Measurements from ENCODE around the gene HRAS. TPM values are rescaled to one million over a fixed set of nuclear protein-coding genes. Genes with fewer than 3 reads are reported as not detected.

The HRAS gene
- total and polyA plus RNA-seq, 2 donors (not counting 1 experiment from before 2014, with no cell fraction given), result 63.5 to 86.0 TPM

- Histone ChIP-seq H3K9ac (ENCODE audit: low read length) (peak overlapping the region; percentile 74), H3K4me3 (ENCODE audit: control extremely low read depth in 1 of 5, extremely low read depth in 1 of 5, insufficient read depth in 1 of 5, low read depth in 2 of 5, low read length in 4 of 5) (peak overlapping the region in 3 of 5 experiments; percentile 67 to 73 (median 72)), H3K79me2 (ENCODE audit: control insufficient read depth, insufficient read depth, low read length) (peaks cover 37% of the 10 kb centered on the region), H3K36me3 (replicated peaks in 1 of 2; ENCODE audit: control extremely low read depth in 1 of 2, control insufficient read depth in 1 of 2, extremely low read depth in 1 of 2, insufficient read depth in 2 of 2, low read length in 1 of 2) (peaks cover 0 to 25% of the 10 kb centered on the region in 2 experiments), H3K4me2 (replicated peaks; ENCODE audit: low read depth, low read length, poor library complexity, severe bottlenecking) (peak overlapping the region; percentile 99), H4K20me1 (ENCODE audit: control insufficient read depth, insufficient read depth, low read length, poor library complexity, severe bottlenecking) (peaks cover 36% of the 10 kb centered on the region), H3K27me3 (replicated peaks in 1 of 4; ENCODE audit: control extremely low read depth in 1 of 4, control insufficient read depth in 3 of 4, insufficient read depth in 4 of 4, low read length in 3 of 4) (no peaks in the 10 kb centered on the region), H3K9me3 (ENCODE audit: control extremely low read depth in 1 of 3, control insufficient read depth in 2 of 3, insufficient read depth in 1 of 3, low read length in 2 of 3) (no peaks in the 10 kb centered on the region), H3K27ac (ENCODE audit: low read length in 2 of 2) (no peak overlapping the region), H2AFZ (ENCODE audit: insufficient read depth, low read depth, low read length, poor library complexity, severe bottlenecking) (no peak overlapping the region), H3K4me1 (ENCODE audit: control insufficient read depth in 2 of 2, insufficient read depth in 2 of 2, low read length in 2 of 2) (peaks cover 17 to 35% of the 10 kb centered on the region in 2 donors)
- intact Hi-C loops (cut with micrococcal nuclease), result loop anchor here (5.0 kb wide), 4 partner anchors 187 to 772 kb away; partner anchors contain the start of genes BET1L, RIC8A, SLC25A22 and TOLLIP
- Mint-ChIP-seq H3K4me3 (no peak overlapping the region), H3K9me3 (ENCODE audit: insufficient read depth) (no peaks in the 10 kb centered on the region), H3K4me1 (peaks cover 20% of the 10 kb centered on the region), H3K27me3 (no peaks in the 10 kb centered on the region), H3K27ac (no peak overlapping the region)
- ATAC-seq (ENCODE audit: low read depth) (peak; percentile 4), DNase-seq (no peak)
- under 1% methylated on average over 51 of the region's 56 CpGs for WGBS (ENCODE audit: insufficient coverage)
- ChIA-PET CTCF (interaction anchor here (1.0 to 2.2 kb wide), 6 partner anchors 10 to 230 kb away, joined by 3 to 9 read pairs (median 3); partner anchors contain the start of gene PHRF1), POLR2A (interaction anchor here (0.9 to 3.0 kb wide), 14 partner anchors 16 to 284 kb away, joined by 3 to 26 read pairs (median 6); partner anchors contain the start of genes DEAF1, IRF7, PHRF1 and PNPLA2)
- no peak for TF ChIP-seq EZH2 (IDR thresholded peaks at IDR 0.05; ENCODE audit: borderline replicate concordance, insufficient read depth, low read depth, low read length, poor library complexity, severe bottlenecking)
- no peak for TF ChIP-seq CTCF (IDR thresholded peaks at IDR 0.05)
These were observed 212 bp downstream of the HRAS start for GRCh38 chr11:535210-535518.

All from B cell (primary cell).